ENCODE data around the gene EP300. TPM values are rescaled to one million over a fixed set of nuclear protein-coding genes. Genes with fewer than 3 reads are reported as not detected.

EP300 gene
- total and polyA plus RNA-seq, 2 of the 8 experiments (the other 6 are each of a cell fraction or from before 2014, with no cell fraction given): 39.5 to 109 TPM

DNA sequence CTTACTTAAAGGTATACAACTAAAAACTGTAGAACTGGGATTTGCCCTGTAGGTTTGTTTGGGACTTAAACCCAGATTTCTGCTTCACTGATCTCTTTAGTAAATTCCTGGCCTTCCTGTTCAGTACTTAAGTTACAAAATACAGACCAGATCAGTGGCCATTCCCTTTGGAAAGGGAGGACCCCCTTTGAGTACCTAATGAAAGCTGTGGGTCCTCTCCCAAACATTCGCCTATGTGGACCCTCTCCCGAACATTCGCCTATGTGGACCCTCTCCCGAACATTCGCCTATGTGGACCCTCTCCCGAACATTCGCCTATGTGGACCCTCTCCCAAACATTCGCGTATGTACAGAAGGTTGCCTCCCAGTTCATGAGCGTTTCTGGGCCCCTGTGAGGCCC is 123.0 kb downstream of the EP300 start:
- FAIRE-seq (no peak), DNase-seq (ENCODE audit: low read depth in 1 of 2, low spot score in 2 of 2) (no peak)
- Histone ChIP-seq H3K14ac (ENCODE audit: insufficient read length) (no peak overlapping the region), H2BK120ac (replicated peaks; ENCODE audit: low read depth, low read length) (no peak overlapping the region), H3K9ac (replicated peaks in 1 of 4; ENCODE audit: extremely low read depth in 1 of 4, low read depth in 3 of 4, low read length in 3 of 4) (no peak overlapping the region), H2AFZ (ENCODE audit: low read length) (no peak overlapping the region), H2BK20ac (ENCODE audit: low read length) (no peak overlapping the region), H2AK5ac (ENCODE audit: low read depth, low read length) (no peak overlapping the region), H4K5ac (ENCODE audit: insufficient read length, low read depth, low read length) (no peak overlapping the region), H3K4me1 (replicated peaks in 1 of 4; ENCODE audit: control insufficient read depth in 3 of 4, insufficient read depth in 4 of 4, low read length in 3 of 4) (peaks cover 0 to 12% (median 6%) of the 10 kb centered on the region in 4 experiments; a peak in 6 of 7 replicates), H4K8ac (ENCODE audit: extremely low read depth, insufficient read depth, low read length) (no peak overlapping the region), H3K9me3 (ENCODE audit: insufficient read depth in 2 of 2, low read depth in 1 of 2, low read length in 1 of 2) (no peaks in the 10 kb centered on the region; a peak in 2 of 4 replicates), H3K27ac (ENCODE audit: low read depth, low read length) (no peak overlapping the region), H3K23me2 (ENCODE audit: low read depth, low read length) (no peaks in the 10 kb centered on the region), H3K23ac (ENCODE audit: insufficient read length) (no peak overlapping the region), H4K20me1 (replicated peaks in 1 of 2; ENCODE audit: control insufficient read depth in 1 of 2, insufficient read depth in 2 of 2, low read length in 2 of 2) (no peaks in the 10 kb centered on the region), H3K4me2 (ENCODE audit: insufficient read depth in 1 of 2, low read depth in 2 of 2, low read length in 2 of 2) (no peak overlapping the region), H3K79me1 (ENCODE audit: low read depth, low read length) (no peaks in the 10 kb centered on the region), H3K4ac (replicated peaks; ENCODE audit: insufficient read length, low read depth, low read length) (no peak overlapping the region), H2BK5ac (ENCODE audit: low read depth, low read length) (no peak overlapping the region), H3K4me3 (ENCODE audit: extremely low read depth in 1 of 4, insufficient read depth in 2 of 4, low read depth in 3 of 4, low read length in 4 of 4) (no peak overlapping the region), H3K36me3 (ENCODE audit: control insufficient read depth in 2 of 4, insufficient read depth in 4 of 4, low read length in 3 of 4) (peaks cover 7 to 30% (median 11%) of the 10 kb centered on the region in 4 experiments; a peak in 7 of 8 replicates), H3K56ac (replicated peaks; ENCODE audit: insufficient read length, low read depth, low read length) (no peak overlapping the region), H3K18ac (ENCODE audit: extremely low read depth, low read length) (no peak overlapping the region), H2BK15ac (ENCODE audit: low read length) (no peak overlapping the region), H2BK12ac (ENCODE audit: low read depth, low read length) (no peak overlapping the region), H4K91ac (replicated peaks; ENCODE audit: insufficient read length, low read length) (no peak overlapping the region), H3K79me2 (ENCODE audit: control insufficient read depth in 1 of 2, insufficient read depth in 2 of 2, low read length in 2 of 2) (no peaks in the 10 kb centered on the region), H3K27me3 (replicated peaks in 1 of 4; ENCODE audit: control insufficient read depth in 3 of 4, extremely low read depth in 1 of 4, insufficient read depth in 3 of 4, low read length in 3 of 4) (no peaks in the 10 kb centered on the region)
- ChIA-PET POLR2A (ENCODE audit: partially characterized antibody) (interaction anchor here (1.1 to 2.0 kb wide), 3 partner anchors 11 to 206 kb away, joined by 3 to 8 read pairs (median 4); no protein-coding TSS in a partner anchor), CTCF (ENCODE audit: partially characterized antibody) (no interaction called here)
- 93% methylated on average over 10 of the region's 10 CpGs; no CpG with 5 or more reads in 1 of the 2 experiments for WGBS, 2 experiments (ENCODE audit: extremely low coverage in 1 of 2, insufficient coverage in 1 of 2, insufficient read length in 1 of 2, insufficient replicate concordance in 2 of 2, low coverage in 1 of 2, low lambda C conversion rate in 2 of 2, missing lambda C conversion rate in 1 of 2)
- TF ChIP-seq SP4 (IDR thresholded peaks at IDR 0.05; ENCODE audit: low read length) (no peak), CTBP2 (IDR thresholded peaks at IDR 0.05; ENCODE audit: borderline replicate concordance, insufficient read depth, insufficient read length, low read length) (no peak), SIN3A (conservative IDR thresholded peaks at IDR 0.05 in 1 of 2, IDR thresholded peaks at IDR 0.05 in 1 of 2; ENCODE audit: low read depth in 1 of 2, low read length in 2 of 2) (no peak), FOSL1 (IDR thresholded peaks at IDR 0.05; ENCODE audit: insufficient read depth, low read depth, low read length) (no peak), TEAD4 (IDR thresholded peaks at IDR 0.05; ENCODE audit: low read depth, low read length) (no peak), CBX5 (IDR thresholded peaks at IDR 0.05; ENCODE audit: low read depth, low read length) (no peak), ASH2L (IDR thresholded peaks at IDR 0.05; ENCODE audit: low read length) (no peak)
- TF ChIP-seq, protein P1, sequence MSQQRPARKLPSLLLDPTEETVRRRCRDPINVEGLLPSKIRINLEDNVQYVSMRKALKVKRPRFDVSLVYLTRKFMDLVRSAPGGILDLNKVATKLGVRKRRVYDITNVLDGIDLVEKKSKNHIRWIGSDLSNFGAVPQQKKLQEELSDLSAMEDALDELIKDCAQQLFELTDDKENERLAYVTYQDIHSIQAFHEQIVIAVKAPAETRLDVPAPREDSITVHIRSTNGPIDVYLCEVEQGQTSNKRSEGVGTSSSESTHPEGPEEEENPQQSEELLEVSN (IDR thresholded peaks at IDR 0.05): no peak
- TF ChIP-seq, protein P2, sequence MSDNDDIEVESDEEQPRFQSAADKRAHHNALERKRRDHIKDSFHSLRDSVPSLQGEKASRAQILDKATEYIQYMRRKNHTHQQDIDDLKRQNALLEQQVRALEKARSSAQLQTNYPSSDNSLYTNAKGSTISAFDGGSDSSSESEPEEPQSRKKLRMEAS (IDR thresholded peaks at IDR 0.05): no peak
